Panc1 (cell line): ENCODE data around the gene KCNMB1. TPM values are rescaled to one million over a fixed set of nuclear protein-coding genes. Genes with fewer than 3 reads are reported as not detected.

Experiments used
- ATAC-seq: fragments of 200-7000 bp; cut with Tn5 transposase; 2 replicates; pipeline ENCODE4 v1.9.1; 2020; ENCODE audit warnings: mild to moderate bottlenecking, moderate library complexity
- BruUV-seq: library from RNA; stranded (reverse); fragments of 400-500 nt; replicated peaks from 2 replicates; lab custom pipeline; 2021; lab: Mats Ljungman, UMichigan
- CTCF ChIA-PET: fragments of 300-600 bp; sonication (Branson Sonifier 250); formaldehyde crosslinking; loops from one replicate; lab custom pipeline; 2022; ENCODE audit warnings: antibody characterized with exemption; lab: Charles Lee
- POLR2A ChIA-PET: fragments of 300-600 bp; sonication (Branson Sonifier 250); formaldehyde crosslinking; loops from one replicate; lab custom pipeline; 2022; ENCODE audit warnings: antibody characterized with exemption; lab: Charles Lee
- DNase-seq: peaks from one replicate; pipeline ENCODE4 v3.0.0-alpha.2; 2010; ENCODE audit warnings: low read depth, low spot score
- H3K27ac ChIP-seq: 2 replicates; pipeline ENCODE4 v1.5.1; 2011; ENCODE audit warnings: mild to moderate bottlenecking, low read length, inconsistent platforms
- H3K27me3 ChIP-seq: fragments of 200-500 bp; sonication (Bioruptor generic); 2 replicates; pipeline ENCODE4 v1.6.0; 2014; ENCODE audit warnings: low read length, inconsistent platforms; ENCODE audit not compliant: control insufficient read depth, insufficient read depth
- H3K36me3 ChIP-seq: fragments of 200-500 bp; sonication (Bioruptor generic); 2 replicates; pipeline ENCODE4 v1.5.1; 2014; ENCODE audit warnings: inconsistent platforms, mild to moderate bottlenecking, low read length, moderate library complexity; ENCODE audit not compliant: control insufficient read depth, insufficient read depth
- H3K4me1 ChIP-seq: 2 replicates; pipeline ENCODE4 v1.5.1; 2011; ENCODE audit warnings: inconsistent platforms, mild to moderate bottlenecking, low read length, moderate library complexity; ENCODE audit not compliant: control insufficient read depth, insufficient read depth
- H3K4me3 ChIP-seq, 2 experiments: 2 replicates each; pipeline ENCODE4 v1.5.1; 2011 to 2012; ENCODE audit warnings: low read depth in 2 of 2, low read length in 2 of 2, mild to moderate bottlenecking in 2 of 2, inconsistent platforms in 1 of 2, moderate library complexity in 1 of 2
- H3K9me3 ChIP-seq: fragments of 200-500 bp; sonication (Bioruptor generic); 2 replicates; pipeline ENCODE4 v1.5.1; 2014; ENCODE audit warnings: low read depth, mild to moderate bottlenecking, inconsistent platforms, low read length, moderate library complexity; ENCODE audit not compliant: control insufficient read depth, insufficient read depth
- POLR2AphosphoS5 ChIP-seq: IDR thresholded peaks from 2 replicates; pipeline ENCODE4 v1.6.1; 2012; ENCODE audit warnings: mild to moderate bottlenecking, low read depth, low read length, moderate library complexity
- SIN3A ChIP-seq: IDR thresholded peaks from 2 replicates; pipeline ENCODE4 v1.6.1; 2012; ENCODE audit warnings: low read depth, mild to moderate bottlenecking, low read length, moderate library complexity, borderline replicate concordance; ENCODE audit not compliant: insufficient read depth
- TCF7L2 ChIP-seq: IDR thresholded peaks from 2 replicates; pipeline ENCODE4 v1.6.1; 2011; ENCODE audit warnings: mild to moderate bottlenecking, low read depth, low read length, inconsistent platforms
- in situ Hi-C: cut with HindIII; loops from 2 replicates; pipeline ENCODE4 v1.10.0; 2016; ENCODE audit warnings: low sequenced_read_pairs, low pct_unique_long_range_greater_than_20kb
- intact Hi-C: fragments of 100-400 bp; cut with micrococcal nuclease; formaldehyde crosslinking; loops from one replicate; pipeline ENCODE4 v1.10.0; 2022; ENCODE audit not compliant: unreplicated experiment
- total RNA-seq: library from RNA; stranded (reverse); gene quantifications from one replicate; pipeline ENCODE4 v1.2.1, GENCODE V29; 2021; ENCODE audit not compliant: unreplicated experiment
- TF ChIP-seq, protein P1 (sequence below): fragments of 450-650 bp; IDR thresholded peaks from 2 replicates; pipeline ENCODE4 v1.5.1; 2017; ENCODE audit warnings: mild to moderate bottlenecking
- TF ChIP-seq, protein P2 (sequence below), 2 experiments: IDR thresholded peaks; 2 replicates each; pipeline ENCODE4 v1.6.1; 2011 to 2012; ENCODE audit warnings: low read depth in 2 of 2, control low read depth in 1 of 2, low read length in 1 of 2, mild to moderate bottlenecking in 1 of 2, moderate library complexity in 1 of 2; ENCODE audit not compliant: insufficient read depth in 1 of 2

Gene KCNMB1
- total RNA-seq, 1 experiment from 2014 or later, result not detected

DNA sequence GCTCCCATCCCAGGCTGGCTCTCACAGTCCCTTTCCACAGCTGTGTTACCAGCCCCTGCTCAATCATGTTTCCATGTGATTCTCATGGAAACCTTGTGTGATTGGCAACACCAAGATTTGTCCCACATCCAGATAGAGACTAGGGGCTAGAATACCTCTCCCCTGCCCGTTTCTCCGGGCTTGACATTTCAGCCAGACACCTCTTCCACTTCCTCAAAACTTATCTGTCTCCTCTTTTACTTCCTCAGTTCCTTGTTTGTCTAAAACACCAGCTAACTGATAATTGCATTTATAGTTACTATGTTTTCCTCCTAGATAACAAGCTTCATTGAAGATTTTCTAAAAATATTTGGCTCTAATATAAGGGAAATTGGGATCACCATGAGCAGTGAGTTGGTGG is 16.6 kb upstream of the KCNMB1 start:
- Histone ChIP-seq H3K27me3 (no peaks in the 10 kb centered on the region), H3K4me1 (no peaks in the 10 kb centered on the region), H3K36me3 (no peaks in the 10 kb centered on the region), H3K9me3 (no peaks in the 10 kb centered on the region), H3K27ac (no peak overlapping the region), H3K4me3 (no peak overlapping the region)
- ChIA-PET POLR2A (no interaction called here), CTCF (no interaction called here)
- BruUV-seq, result no TSS peak
- in situ Hi-C loops, result no loop called here
- DNase-seq (no peak), ATAC-seq (no peak)
- intact Hi-C loops, result no loop called here
- TF ChIP-seq, protein P1, sequence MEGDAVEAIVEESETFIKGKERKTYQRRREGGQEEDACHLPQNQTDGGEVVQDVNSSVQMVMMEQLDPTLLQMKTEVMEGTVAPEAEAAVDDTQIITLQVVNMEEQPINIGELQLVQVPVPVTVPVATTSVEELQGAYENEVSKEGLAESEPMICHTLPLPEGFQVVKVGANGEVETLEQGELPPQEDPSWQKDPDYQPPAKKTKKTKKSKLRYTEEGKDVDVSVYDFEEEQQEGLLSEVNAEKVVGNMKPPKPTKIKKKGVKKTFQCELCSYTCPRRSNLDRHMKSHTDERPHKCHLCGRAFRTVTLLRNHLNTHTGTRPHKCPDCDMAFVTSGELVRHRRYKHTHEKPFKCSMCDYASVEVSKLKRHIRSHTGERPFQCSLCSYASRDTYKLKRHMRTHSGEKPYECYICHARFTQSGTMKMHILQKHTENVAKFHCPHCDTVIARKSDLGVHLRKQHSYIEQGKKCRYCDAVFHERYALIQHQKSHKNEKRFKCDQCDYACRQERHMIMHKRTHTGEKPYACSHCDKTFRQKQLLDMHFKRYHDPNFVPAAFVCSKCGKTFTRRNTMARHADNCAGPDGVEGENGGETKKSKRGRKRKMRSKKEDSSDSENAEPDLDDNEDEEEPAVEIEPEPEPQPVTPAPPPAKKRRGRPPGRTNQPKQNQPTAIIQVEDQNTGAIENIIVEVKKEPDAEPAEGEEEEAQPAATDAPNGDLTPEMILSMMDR, result no peak
- TF ChIP-seq, protein P2, sequence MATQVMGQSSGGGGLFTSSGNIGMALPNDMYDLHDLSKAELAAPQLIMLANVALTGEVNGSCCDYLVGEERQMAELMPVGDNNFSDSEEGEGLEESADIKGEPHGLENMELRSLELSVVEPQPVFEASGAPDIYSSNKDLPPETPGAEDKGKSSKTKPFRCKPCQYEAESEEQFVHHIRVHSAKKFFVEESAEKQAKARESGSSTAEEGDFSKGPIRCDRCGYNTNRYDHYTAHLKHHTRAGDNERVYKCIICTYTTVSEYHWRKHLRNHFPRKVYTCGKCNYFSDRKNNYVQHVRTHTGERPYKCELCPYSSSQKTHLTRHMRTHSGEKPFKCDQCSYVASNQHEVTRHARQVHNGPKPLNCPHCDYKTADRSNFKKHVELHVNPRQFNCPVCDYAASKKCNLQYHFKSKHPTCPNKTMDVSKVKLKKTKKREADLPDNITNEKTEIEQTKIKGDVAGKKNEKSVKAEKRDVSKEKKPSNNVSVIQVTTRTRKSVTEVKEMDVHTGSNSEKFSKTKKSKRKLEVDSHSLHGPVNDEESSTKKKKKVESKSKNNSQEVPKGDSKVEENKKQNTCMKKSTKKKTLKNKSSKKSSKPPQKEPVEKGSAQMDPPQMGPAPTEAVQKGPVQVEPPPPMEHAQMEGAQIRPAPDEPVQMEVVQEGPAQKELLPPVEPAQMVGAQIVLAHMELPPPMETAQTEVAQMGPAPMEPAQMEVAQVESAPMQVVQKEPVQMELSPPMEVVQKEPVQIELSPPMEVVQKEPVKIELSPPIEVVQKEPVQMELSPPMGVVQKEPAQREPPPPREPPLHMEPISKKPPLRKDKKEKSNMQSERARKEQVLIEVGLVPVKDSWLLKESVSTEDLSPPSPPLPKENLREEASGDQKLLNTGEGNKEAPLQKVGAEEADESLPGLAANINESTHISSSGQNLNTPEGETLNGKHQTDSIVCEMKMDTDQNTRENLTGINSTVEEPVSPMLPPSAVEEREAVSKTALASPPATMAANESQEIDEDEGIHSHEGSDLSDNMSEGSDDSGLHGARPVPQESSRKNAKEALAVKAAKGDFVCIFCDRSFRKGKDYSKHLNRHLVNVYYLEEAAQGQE (IDR thresholded peaks at IDR 0.05; ENCODE audit: insufficient read depth in 1 of 2, low read depth in 2 of 2, low read length in 1 of 2), result no peak
- no peak for TF ChIP-seq SIN3A
- no peak for TF ChIP-seq POLR2AphosphoS5
- no peak for TF ChIP-seq TCF7L2

DNA sequence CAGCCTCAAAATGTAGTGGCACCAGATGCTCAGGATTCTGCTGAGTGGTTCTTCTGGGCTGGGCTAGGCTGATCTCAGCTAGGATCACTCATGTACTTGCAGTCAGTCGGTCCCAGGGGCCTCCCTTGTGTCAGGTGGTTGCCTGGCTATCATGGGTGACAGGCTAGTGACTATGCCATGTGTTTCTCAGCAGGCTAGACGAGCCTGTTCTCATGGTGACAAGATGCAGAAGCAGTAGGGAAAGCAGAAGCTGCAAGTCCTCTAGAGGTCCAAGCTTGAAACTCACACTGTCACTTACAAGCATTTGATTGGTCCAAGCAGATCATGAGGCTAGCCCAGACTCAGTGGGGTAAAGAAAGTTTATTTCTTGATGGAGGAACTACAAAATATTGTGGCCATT is 15.2 kb upstream of the KCNMB1 start:
- intact Hi-C loops, result no loop called here
- H3K4me1 ChIP-seq, result no peaks in the 10 kb centered on the region
- H3K27me3 ChIP-seq, result no peaks in the 10 kb centered on the region
- no peaks in the 10 kb centered on the region for H3K36me3 ChIP-seq
- ATAC-seq (no peak), DNase-seq (no peak)
- CTCF ChIA-PET, result no interaction called here
- POLR2A ChIA-PET, result no interaction called here
- no peak overlapping the region for H3K4me3 ChIP-seq
- H3K27ac ChIP-seq, result no peak overlapping the region
- TF ChIP-seq, protein P1, result no peak
- TF ChIP-seq TCF7L2 (no peak), POLR2AphosphoS5 (no peak), SIN3A (no peak)
- TF ChIP-seq, protein P2 (IDR thresholded peaks at IDR 0.05; ENCODE audit: insufficient read depth in 1 of 2, low read depth in 2 of 2, low read length in 1 of 2), result no peak
- BruUV-seq, result no TSS peak
- in situ Hi-C loops, result no loop called here
- no peaks in the 10 kb centered on the region for H3K9me3 ChIP-seq
